K562 (cell line): Measurements from ENCODE around the gene NEDD8. TPM values are rescaled to one million over a fixed set of nuclear protein-coding genes. Genes with fewer than 3 reads are reported as not detected.

ENCODE experiments used
- DMBX1 ChIP-seq: fragments of 250-450 bp; sonication (Bioruptor Pico); IDR thresholded peaks from 2 replicates; pipeline ENCODE4 v1.8.0; 2022; ENCODE audit warnings: inconsistent platforms, mild to moderate bottlenecking, moderate library complexity, borderline replicate concordance
- FIP1L1 ChIP-seq: fragments of 200-400 bp; formaldehyde crosslinking; IDR thresholded peaks from 2 replicates; pipeline ENCODE4 v1.6.1; 2018; ENCODE audit warnings: mild to moderate bottlenecking, low read depth, low read length; ENCODE audit not compliant: poor library complexity, severe bottlenecking
- GATAD2B ChIP-seq: fragments of 450-650 bp; IDR thresholded peaks from 2 replicates; pipeline ENCODE4 v1.6.1; 2017; ENCODE audit warnings: mild to moderate bottlenecking, borderline replicate concordance
- HNRNPH1 ChIP-seq: fragments of 200-400 bp; formaldehyde crosslinking; optimal IDR thresholded peaks from 2 replicates; pipeline ENCODE3; 2017; ENCODE audit warnings: low read depth, mild to moderate bottlenecking, low read length, moderate library complexity
- JUND ChIP-seq, 2 experiments: IDR thresholded peaks; 2 replicates in 1 of 2; 3 replicates in 1 of 2; pipeline ENCODE4 v1.6.1; 2011; ENCODE audit warnings: borderline replicate concordance in 2 of 2, low read depth in 2 of 2, low read length in 2 of 2, improper control_type of control experiment in 1 of 2, missing biosample characterization in 1 of 2, missing genetic modification characterization in 1 of 2, missing genetic modification reagents in 1 of 2
- MAFK ChIP-seq: IDR thresholded peaks from 2 replicates; pipeline ENCODE4 v1.6.1; 2011; ENCODE audit warnings: low read length, improper control_type of control experiment
- NKRF ChIP-seq: fragments of 450-650 bp; IDR thresholded peaks from 2 replicates; pipeline ENCODE4 v1.6.1; 2016; ENCODE audit warnings: borderline replicate concordance
- RFX1 ChIP-seq: fragments of 450-650 bp; IDR thresholded peaks from 2 replicates; pipeline ENCODE4 v1.6.1; 2016; ENCODE audit warnings: mild to moderate bottlenecking, moderate library complexity
- RUNX1 ChIP-seq: sonication (generic); IDR thresholded peaks from 2 replicates; pipeline ENCODE4 v1.6.1; 2016; ENCODE audit warnings: antibody characterized with exemption, low read depth
- SIN3B ChIP-seq: fragments of 450-650 bp; IDR thresholded peaks from 2 replicates; pipeline ENCODE4 v1.6.1; 2017; ENCODE audit warnings: low read depth, mild to moderate bottlenecking, moderate library complexity
- SMC3 ChIP-seq: conservative IDR thresholded peaks from 2 replicates; pipeline ENCODE4 v1.6.1; 2011; ENCODE audit warnings: low read depth, low read length, improper control_type of control experiment; ENCODE audit not compliant: insufficient read depth
- TBP ChIP-seq: optimal IDR thresholded peaks from 2 replicates; pipeline ENCODE3; 2011; ENCODE audit warnings: low read depth, low read length, improper control_type of control experiment
- TEAD1 ChIP-seq, 2 experiments: fragments of 450-650 bp in 1 of 2; sonication (generic) in 1 of 2; formaldehyde crosslinking; IDR thresholded peaks; 2 replicates each; pipeline versions ENCODE4 v1.4.0 to v1.8.0; 2020 to 2022; ENCODE audit warnings: mild to moderate bottlenecking in 2 of 2, missing genetic modification reagents in 1 of 2
- ZBTB11 ChIP-seq, 3 experiments: fragments of 200-800 bp in 1 of 3; fragments of 250-450 bp in 1 of 3; fragments of 450-650 bp in 1 of 3; sonication (Bioruptor Pico) in 1 of 3; sonication (Bioruptor generic) in 1 of 3; formaldehyde crosslinking in 1 of 3; IDR thresholded peaks; 2 replicates each; pipeline versions ENCODE4 v1.6.1 to v1.8.0; 2016 to 2022; ENCODE audit warnings: mild to moderate bottlenecking in 2 of 3, missing genetic modification characterization in 2 of 3, missing compliant biosample characterization in 1 of 3, moderate library complexity in 1 of 3
- ZBTB26 ChIP-seq: fragments of 450-650 bp; formaldehyde crosslinking; IDR thresholded peaks from 2 replicates; pipeline ENCODE4 v1.4.0; 2022; ENCODE audit warnings: missing genetic modification characterization
- ZNF23 ChIP-seq: fragments of 250-450 bp; sonication (Bioruptor Pico); IDR thresholded peaks from 2 replicates; pipeline ENCODE4 v1.4.0; 2020; ENCODE audit warnings: mild to moderate bottlenecking
- ZNF431 ChIP-seq: sonication (generic); formaldehyde crosslinking; IDR thresholded peaks from 2 replicates; pipeline ENCODE4 v1.8.0; 2022; ENCODE audit warnings: mild to moderate bottlenecking, missing genetic modification reagents
- polyA plus RNA-seq, 8 experiments: library from polyadenylated mRNA; depleted of rRNA in 4 of 8; stranded (reverse) in 5 of 8; unstranded in 3 of 8; fragments of >200 nt; fragmentation: Nextera tagmentation in 2 of 8; fragmentation: Illumina TruSeq in 1 of 8; extraction: Ambion mirVana in 2 of 8; extraction: Trizol in 1 of 8; gene quantifications; 2 replicates each; pipeline versions ENCODE4 v1.2.1 to v1.2.3, GENCODE V29; 2011 to 2014; ENCODE audit warnings: inconsistent platforms in 1 of 8, missing spikeins in 1 of 8
- total RNA-seq, 7 experiments: library from RNA; depleted of rRNA in 6 of 7; stranded (reverse); fragments of >200 nt in 6 of 7; fragmentation: Illumina TruSeq in 2 of 7; extraction: Trizol in 2 of 7; gene quantifications; 2 replicates each; pipeline versions ENCODE4 v1.2.1 to v1.2.3, GENCODE V29; 2011 to 2021; ENCODE audit warnings: low replicate concordance in 1 of 7

The NEDD8 gene
- total and polyA plus RNA-seq, 9 of the 15 experiments (the other 6 are each of a cell fraction or from before 2014, with no cell fraction given) = 142 to 691 (median 260) TPM

- peak in 2 of 3 experiments; percentile 78 to 97; a peak in 4 of 6 replicates for TF ChIP-seq ZBTB11 (CRISPR knock-in tag; IDR thresholded peaks at IDR 0.05)
- TF ChIP-seq FIP1L1 = peak; percentile 78
- TF ChIP-seq TEAD1 (CRISPR knock-in tag; IDR thresholded peaks at IDR 0.05) = peak; percentile 22 to 50; a peak in 2 of 4 replicates
- peak; percentile 69; the same call in 1 of the 2 replicates for TF ChIP-seq SIN3B
- TF ChIP-seq ZNF23 (CRISPR knock-in tag) = no peak
- TF ChIP-seq NKRF = peak; percentile 72; the same call in 1 of the 2 replicates
- peak; percentile 80 for TF ChIP-seq JUND (IDR thresholded peaks at IDR 0.05; ENCODE audit: borderline replicate concordance, low read depth, low read length)
- TF ChIP-seq JUND (tag; IDR thresholded peaks at IDR 0.05; ENCODE audit: borderline replicate concordance, low read depth, low read length) = peak; percentile 37; the same call in 1 of the 3 replicates
- TF ChIP-seq ZBTB26 (CRISPR knock-in tag) = 0 out of 2 replicates have a peak, but pooled peaks have one; percentile 8
- no peak for TF ChIP-seq MAFK
- 0 out of 2 replicates have a peak, but pooled peaks have one; percentile 37 for TF ChIP-seq RUNX1
- TF ChIP-seq TBP = peak; percentile 72
- TF ChIP-seq DMBX1 (CRISPR knock-in tag) = 0 out of 2 replicates have a peak, but pooled peaks have one; percentile 52
- no peak for TF ChIP-seq GATAD2B
- TF ChIP-seq SMC3 = 0 out of 2 replicates have a peak, but pooled peaks have one; percentile 3
- 0 out of 2 replicates have a peak, but pooled peaks have one; percentile 16 for TF ChIP-seq ZNF431
- TF ChIP-seq RFX1 = peak; percentile 98
- TF ChIP-seq HNRNPH1 = no peak
These were observed 36.7 kb downstream of the NEDD8 start, which contains the start of gene TM9SF1 (continued) for GRCh38 chr14:24195186-24196070.
